ENCODE results near the gene WDR44. TPM values are rescaled to one million over a fixed set of nuclear protein-coding genes. Genes with fewer than 3 reads are reported as not detected.

The WDR44 gene
- total and polyA plus RNA-seq, 2 of the 4 experiments (the other 2 are of a cell fraction): 10.0 to 11.8 TPM

DNA sequence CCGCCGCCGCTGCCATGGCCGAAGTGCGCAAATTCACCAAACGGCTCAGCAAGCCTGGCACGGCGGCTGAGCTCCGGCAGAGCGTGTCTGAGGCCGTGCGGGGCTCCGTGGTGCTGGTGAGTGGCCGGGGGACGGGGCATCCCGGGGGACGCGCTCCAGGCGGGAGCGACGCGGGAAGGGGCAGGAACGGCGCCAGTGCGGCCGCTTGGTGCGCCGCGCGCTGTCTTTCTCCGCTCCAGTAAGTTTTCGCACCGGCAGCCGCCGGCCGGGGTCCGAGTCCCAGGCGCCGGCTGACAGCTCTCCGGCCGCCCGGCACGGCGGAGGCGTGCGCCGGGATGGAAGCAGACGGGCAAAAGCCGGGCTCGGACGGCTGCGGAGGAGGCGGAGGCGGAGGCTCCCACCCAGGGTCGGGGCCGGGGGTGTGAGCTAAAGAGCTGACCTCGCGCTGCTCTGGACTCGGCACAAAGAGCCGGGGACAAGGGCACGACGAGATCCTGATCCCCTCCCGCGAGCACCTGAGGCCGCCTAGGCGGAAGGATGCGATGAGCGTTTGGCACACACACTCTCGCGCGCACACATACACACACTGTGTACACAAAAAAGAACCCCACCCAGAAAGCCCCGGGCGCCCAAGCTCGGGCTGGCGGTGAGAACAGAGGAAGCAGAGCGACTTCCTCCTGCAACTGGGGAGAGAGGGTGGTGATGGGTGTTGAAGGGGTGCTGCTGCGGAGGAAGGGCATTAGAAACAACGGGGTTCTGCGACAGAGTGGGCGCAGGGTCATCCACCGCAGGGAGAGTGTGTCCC is 150.3 kb downstream of the WDR44 start:
- Histone ChIP-seq H3K79me1 (ENCODE audit: low read depth in 1 of 2, low read length in 2 of 2) (peaks cover 6 to 9% of the 10 kb centered on the region in 2 experiments; a peak in 3 of 4 replicates), H3K4ac (ENCODE audit: low read depth, low read length) (peak overlapping the region; percentile 60), H2BK5ac (ENCODE audit: low read depth, low read length, poor library complexity, severe bottlenecking) (no peak overlapping the region), H3K23ac (ENCODE audit: low read depth, low read length) (peak overlapping the region; percentile 67), H3K9me1 (ENCODE audit: insufficient read depth, low read length) (no peaks in the 10 kb centered on the region), H3K36me3 (ENCODE audit: control insufficient read depth, insufficient read depth, low read length) (no peaks in the 10 kb centered on the region), H3K27me3 (ENCODE audit: control insufficient read depth, insufficient read depth, low read length) (no peaks in the 10 kb centered on the region), H2AK9ac (replicated peaks; ENCODE audit: low read depth, low read length, poor library complexity) (peak overlapping the region; percentile 66), H4K8ac (ENCODE audit: low read depth in 2 of 2, low read length in 2 of 2) (peak overlapping the region; percentile 19; a peak in 1 of 4 replicates), H4K20me1 (ENCODE audit: insufficient read depth, low read length) (no peaks in the 10 kb centered on the region), H4K5ac (ENCODE audit: low read depth, low read length) (peak overlapping the region; percentile 47; the same call in 1 of the 2 replicates), H3K56ac (ENCODE audit: extremely low read depth, insufficient read depth, low read length) (no peak overlapping the region; the same call in 1 of the 2 replicates), H3K9me3 (ENCODE audit: control insufficient read depth, insufficient read depth, low read length) (no peaks in the 10 kb centered on the region), H3K14ac (replicated peaks; ENCODE audit: low read depth, low read length) (peak overlapping the region; percentile 51), H2BK20ac (ENCODE audit: low read depth, low read length) (no peak overlapping the region), H3K18ac (ENCODE audit: low read depth, low read length) (peak overlapping the region; percentile 1; the same call in 1 of the 2 replicates), H3K4me2 (ENCODE audit: low read depth, low read length) (peak overlapping the region; percentile 89), H3K9ac (ENCODE audit: low read depth, low read length) (peak overlapping the region; percentile 58), H3K27ac (ENCODE audit: insufficient read depth, low read length) (peak overlapping the region; percentile 58), H3K4me1 (ENCODE audit: control insufficient read depth, insufficient read depth, low read length) (peaks cover 2% of the 10 kb centered on the region; the same call in 1 of the 2 replicates), H2BK120ac (ENCODE audit: low read depth, low read length) (peak overlapping the region; percentile 38; the same call in 1 of the 2 replicates), H4K91ac (ENCODE audit: insufficient read depth, low read depth, low read length) (peak overlapping the region; percentile 78), H3K4me3 (ENCODE audit: insufficient read depth, low read depth, low read length) (peak overlapping the region; percentile 78), H2AK5ac (ENCODE audit: low read depth, low read length) (no peak overlapping the region), H2AFZ (replicated peaks; ENCODE audit: low read length, poor library complexity) (peak overlapping the region; percentile 85), H2BK15ac (ENCODE audit: low read depth, low read length) (no peak overlapping the region)
- intact Hi-C loops (cut with micrococcal nuclease) (loop anchor here (5.0 kb wide), 1 partner anchor 81 kb away; no protein-coding TSS in a partner anchor), in situ Hi-C loops (cut with MboI; ENCODE audit: low sequenced_read_pairs) (no loop called here), dilution Hi-C loops (cut with HindIII; ENCODE audit: low sequenced_read_pairs, unreplicated experiment) (no loop called here)
- BruUV-seq (replicated peaks): no TSS peak
- ChIA-PET POLR2A (ENCODE audit: unreplicated experiment) (no interaction called here), CTCF (interaction anchor here (1.5 kb wide), 1 partner anchor 55 kb away, joined by 3 read pairs; no protein-coding TSS in a partner anchor)
- ATAC-seq (ENCODE audit: low read depth) (peak; percentile 35), DNase-seq (no peak)
- no peak for TF ChIP-seq BHLHE40 (IDR thresholded peaks at IDR 0.05; ENCODE audit: low read depth, low read length)
- no peak for TF ChIP-seq RAD21 (IDR thresholded peaks at IDR 0.05; ENCODE audit: low read length)
- no peak for TF ChIP-seq MAZ (IDR thresholded peaks at IDR 0.05; ENCODE audit: borderline replicate concordance, low read depth, low read length)
- TF ChIP-seq MXI1 (IDR thresholded peaks at IDR 0.05; ENCODE audit: borderline replicate concordance, low read depth, low read length): no peak
- TF ChIP-seq CHD1 (IDR thresholded peaks at IDR 0.05; ENCODE audit: low read depth, low read length): no peak
- no peak for TF ChIP-seq NFE2L2 (IDR thresholded peaks at IDR 0.05; ENCODE audit: low read depth, low read length)
- no peak for TF ChIP-seq POLR2A (IDR thresholded peaks at IDR 0.05; ENCODE audit: low read depth, low read length)
- no peak for TF ChIP-seq SMC3 (IDR thresholded peaks at IDR 0.05; ENCODE audit: low read depth, low read length)
- TF ChIP-seq CTCF (conservative IDR thresholded peaks at IDR 0.05; ENCODE audit: low read depth, low read length): no peak
- TF ChIP-seq FOS (IDR thresholded peaks at IDR 0.05; ENCODE audit: low read depth, low read length): no peak
- TF ChIP-seq MAFK (IDR thresholded peaks at IDR 0.05; ENCODE audit: low read depth, low read length): no peak
- no peak for TF ChIP-seq ELK1 (IDR thresholded peaks at IDR 0.05; ENCODE audit: borderline replicate concordance, low read depth, low read length)
- 30% methylated on average over 36 of the region's 81 CpGs; no CpG with 5 or more reads in 1 of the 2 experiments for WGBS, 2 experiments (ENCODE audit: extremely low coverage in 2 of 2, insufficient read length in 1 of 2)

All from IMR-90 (cell line).